SK-N-SH (cell line): ENCODE results near the gene CPN2. TPM values are rescaled to one million over a fixed set of nuclear protein-coding genes. Genes with fewer than 3 reads are reported as not detected.

Experiments
- CTCF ChIA-PET: fragments of 300-600, 350-600 bp; formaldehyde crosslinking; extraction: SDS; loops from one replicate; lab custom pipeline; 2021; lab: Yijun Ruan, JAX
- POLR2A ChIA-PET: fragments of 350-600 bp; sonication (Branson Sonifier 250); formaldehyde crosslinking; extraction: SDS; loops from one replicate; lab custom pipeline; 2020; ENCODE audit warnings: antibody characterized with exemption, inconsistent platforms; lab: Yijun Ruan, JAX
- DNase-seq: peaks from one replicate; pipeline ENCODE4 v3.0.0; 2012
- H2AFZ ChIP-seq: fragments of 200-600 bp; sonication (generic); 2 replicates; pipeline ENCODE4 v1.8.1; 2016; ENCODE audit warnings: antibody characterized with exemption, mild to moderate bottlenecking, low read depth
- H3F3A ChIP-seq: fragments of 200-600 bp; sonication (generic); replicated peaks from 2 replicates; pipeline ENCODE3; 2016; ENCODE audit warnings: antibody characterized with exemption, mild to moderate bottlenecking; ENCODE audit not compliant: insufficient read depth
- H3K27ac ChIP-seq, 2 experiments: fragments of 200-500 bp in 1 of 2; fragments of 200-600 bp in 1 of 2; sonication (Bioruptor generic) in 1 of 2; sonication (generic), shearing (Covaris generic) in 1 of 2; 2 replicates each; pipeline versions ENCODE4 v1.5.1 to v1.6.1; 2014 to 2016; ENCODE audit warnings: low read depth in 2 of 2, inconsistent platforms in 1 of 2, low read length in 1 of 2, mild to moderate bottlenecking in 1 of 2, mixed read lengths in 1 of 2
- H3K27me3 ChIP-seq: fragments of 200-600 bp; sonication (generic), shearing (Covaris generic); 2 replicates; pipeline ENCODE4 v1.6.1; 2016; ENCODE audit warnings: mixed run types; ENCODE audit not compliant: insufficient read depth
- H3K36me3 ChIP-seq, 2 experiments: fragments of 200-500 bp in 1 of 2; fragments of 200-600 bp in 1 of 2; sonication (Bioruptor generic) in 1 of 2; sonication (generic) in 1 of 2; replicated peaks in 1 of 2; 2 replicates each; pipeline versions ENCODE3 to v1.5.1; 2014 to 2016; ENCODE audit warnings: low read length in 1 of 2, mild to moderate bottlenecking in 1 of 2; ENCODE audit not compliant: insufficient read depth in 2 of 2, control insufficient read depth in 1 of 2
- H3K4me1 ChIP-seq, 2 experiments: fragments of 200-500 bp in 1 of 2; fragments of 200-600 bp in 1 of 2; sonication (Bioruptor generic) in 1 of 2; sonication (generic), shearing (Covaris generic) in 1 of 2; 2 replicates each; pipeline versions ENCODE4 v1.5.1 to v1.6.1; 2014 to 2016; ENCODE audit warnings: low read depth in 1 of 2, low read length in 1 of 2, mixed run types in 1 of 2; ENCODE audit not compliant: insufficient read depth in 2 of 2, control insufficient read depth in 1 of 2
- H3K4me2 ChIP-seq: fragments of 200-600 bp; sonication (generic), shearing (Covaris generic); 2 replicates; pipeline ENCODE4 v1.6.1; 2017; ENCODE audit warnings: mixed run types
- H3K4me3 ChIP-seq, 2 experiments: fragments of 200-500 bp in 1 of 2; fragments of 200-600 bp in 1 of 2; sonication (Bioruptor generic) in 1 of 2; sonication (generic), shearing (Covaris generic) in 1 of 2; 2 replicates each; pipeline versions ENCODE4 v1.5.1 to v1.8.1; 2014 to 2016; ENCODE audit warnings: low read depth in 2 of 2, inconsistent platforms in 1 of 2, low read length in 1 of 2, mild to moderate bottlenecking in 1 of 2, mixed read lengths in 1 of 2, moderate library complexity in 1 of 2
- H3K79me2 ChIP-seq: fragments of 200-600 bp; sonication (generic); 2 replicates; pipeline ENCODE4 v1.8.1; 2017; ENCODE audit warnings: mild to moderate bottlenecking; ENCODE audit not compliant: insufficient read depth
- H3K9ac ChIP-seq: fragments of 200-600 bp; sonication (generic); 2 replicates; pipeline ENCODE4 v1.6.1; 2017; ENCODE audit warnings: mixed run types
- H3K9me2 ChIP-seq: fragments of 200-600 bp; sonication (generic); 2 replicates; pipeline ENCODE4 v1.6.1; 2017; ENCODE audit warnings: mixed run types
- H3K9me3 ChIP-seq: fragments of 200-600 bp; sonication (generic); 2 replicates; pipeline ENCODE4 v1.6.1; 2017; ENCODE audit warnings: mixed run types, mild to moderate bottlenecking, moderate library complexity
- H4K20me1 ChIP-seq: fragments of 200-600 bp; sonication (generic); 2 replicates; pipeline ENCODE4 v1.6.1; 2017; ENCODE audit warnings: mild to moderate bottlenecking, mixed run types; ENCODE audit not compliant: insufficient read depth
- EZH2phosphoT487 ChIP-seq: fragments of 200-600 bp; sonication (generic); IDR thresholded peaks from 2 replicates; pipeline ENCODE4 v1.6.1; 2017; ENCODE audit warnings: low read depth, mixed run types, mild to moderate bottlenecking, antibody characterized with exemption, moderate library complexity, borderline replicate concordance
- GATA2 ChIP-seq: sonication (generic); formaldehyde crosslinking; IDR thresholded peaks from 2 replicates; pipeline ENCODE4 v1.5.0; 2020; ENCODE audit warnings: mild to moderate bottlenecking, missing genetic modification reagents
- JUND ChIP-seq: IDR thresholded peaks from 2 replicates; pipeline ENCODE4 v1.4.0; 2012
- RCOR1 ChIP-seq: fragments of 150-350 bp; IDR thresholded peaks from 2 replicates; pipeline ENCODE4 v1.6.1; 2017; ENCODE audit warnings: antibody characterized with exemption, low read length
- RFX5 ChIP-seq: IDR thresholded peaks from 2 replicates; pipeline ENCODE4 v1.6.1; 2012; ENCODE audit warnings: mild to moderate bottlenecking, improper control_type of control experiment, low read length
- SMC3 ChIP-seq: IDR thresholded peaks from 2 replicates; pipeline ENCODE4 v1.6.1; 2012; ENCODE audit warnings: low read depth, low read length, improper control_type of control experiment
- TCF12 ChIP-seq: IDR thresholded peaks from 2 replicates; pipeline ENCODE4 v1.4.0; 2012
- TEAD4 ChIP-seq: IDR thresholded peaks from 2 replicates; pipeline ENCODE4 v1.4.0; 2012; ENCODE audit warnings: mild to moderate bottlenecking, borderline replicate concordance; ENCODE audit not compliant: insufficient read depth
- YY1 ChIP-seq: IDR thresholded peaks from 2 replicates; pipeline ENCODE4 v1.4.0; 2012; ENCODE audit warnings: low read depth, mild to moderate bottlenecking
- WGBS: methylation state at CpG from one replicate; pipeline ENCODE4 v1.1.6; 2017; ENCODE audit warnings: low lambda C conversion rate; 5-methylcytosine and 5-hydroxymethylcytosine counted together
- polyA plus RNA-seq, 3 experiments: library from polyadenylated mRNA; depleted of rRNA; stranded (reverse); fragments of >200 nt; gene quantifications; 2 replicates each; pipeline ENCODE4 v1.2.3, GENCODE V29; 2012
- TF ChIP-seq, protein P1 (sequence below): IDR thresholded peaks from 2 replicates; pipeline ENCODE4 v1.4.0; 2012; ENCODE audit warnings: low read depth, borderline replicate concordance
- TF ChIP-seq, protein P2 (sequence below): IDR thresholded peaks from 2 replicates; pipeline ENCODE4 v1.6.1; 2012; ENCODE audit warnings: mild to moderate bottlenecking, low read depth, low read length, moderate library complexity
- TF ChIP-seq, protein P3 (sequence below): IDR thresholded peaks from 2 replicates; pipeline ENCODE4; 2012

CPN2 gene
- polyA plus RNA-seq, 1 of the 3 experiments (the other 2 are of a cell fraction): not detected

DNA sequence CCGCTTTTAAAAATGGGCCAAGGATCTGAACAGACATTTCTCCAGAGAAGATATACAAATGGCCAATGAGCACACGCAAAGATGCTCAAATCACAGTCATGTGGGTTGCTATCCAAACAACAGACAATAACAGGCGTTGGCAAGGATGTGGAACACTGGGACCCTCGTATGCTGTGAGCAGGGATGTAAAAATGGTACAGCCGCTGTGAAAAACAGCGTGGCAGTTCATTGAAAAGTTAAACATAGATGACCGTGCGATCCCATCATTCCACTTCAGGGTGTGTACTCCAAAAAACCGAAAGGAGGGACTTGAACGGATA is 25.1 kb upstream of the CPN2 start:
- CTCF ChIA-PET: interaction anchor here (2.2 kb wide), 1 partner anchor 32 kb away, joined by 13 read pairs; no protein-coding TSS in a partner anchor
- POLR2A ChIA-PET: no interaction called here

DNA sequence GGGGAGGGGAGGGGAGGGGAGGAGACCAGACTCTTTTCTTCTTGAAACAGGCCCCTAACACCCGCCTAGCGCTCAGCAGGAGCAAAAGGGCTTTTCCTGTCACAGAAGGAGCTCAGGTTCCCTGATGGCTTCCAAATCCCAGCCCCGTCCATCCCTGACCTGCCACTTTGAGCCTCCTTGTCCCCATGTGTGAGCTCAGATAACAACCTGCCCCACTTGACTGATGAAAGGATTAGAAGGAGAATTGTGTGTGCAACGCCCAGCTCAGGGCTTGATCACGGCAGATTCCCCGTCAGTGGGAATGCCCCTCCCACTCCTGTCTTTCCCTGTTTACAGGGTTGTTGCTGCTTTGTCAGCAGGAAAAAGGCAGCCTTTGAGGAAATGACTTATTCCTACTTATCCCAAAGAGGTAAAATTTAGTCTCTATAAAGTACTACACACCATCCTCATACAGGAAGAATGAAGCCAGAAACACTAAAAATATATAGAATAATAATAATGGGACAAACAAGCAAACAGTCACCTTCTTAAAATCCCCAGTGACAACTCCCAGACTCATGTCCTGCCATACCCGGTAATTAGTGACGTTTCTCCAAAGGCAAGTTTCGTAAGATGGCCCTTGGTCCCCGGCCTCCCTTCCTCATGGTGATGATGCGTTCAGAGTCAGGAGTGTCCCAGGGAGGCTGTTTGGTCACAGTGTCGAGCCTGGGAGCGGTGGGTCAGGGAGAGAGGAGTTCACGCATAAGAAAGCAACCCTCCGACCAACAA is 24.5 kb upstream of the CPN2 start:
- no peak overlapping the region for H3K9ac ChIP-seq
- H3K4me1 ChIP-seq: peaks cover 0 to 2% of the 10 kb centered on the region in 2 experiments; a peak in 1 of 4 replicates
- POLR2A ChIA-PET: no interaction called here
- H3K4me3 ChIP-seq: no peak overlapping the region
- H3F3A ChIP-seq: no peaks in the 10 kb centered on the region
- no peak overlapping the region for H3K4me2 ChIP-seq
- no peaks in the 10 kb centered on the region for H3K79me2 ChIP-seq
- no peaks in the 10 kb centered on the region for H4K20me1 ChIP-seq
- CTCF ChIA-PET: interaction anchor here (1.2 kb wide), 1 partner anchor 30 kb away, joined by 5 read pairs; no protein-coding TSS in a partner anchor
- no peaks in the 10 kb centered on the region for H3K36me3 ChIP-seq
- 79% methylated on average over 13 of the region's 15 CpGs for WGBS
- H3K27me3 ChIP-seq: no peaks in the 10 kb centered on the region; the same call in 1 of the 2 replicates
- H3K9me2 ChIP-seq: no peaks in the 10 kb centered on the region
- no peak for DNase-seq
- no peaks in the 10 kb centered on the region for H3K9me3 ChIP-seq
- no peak overlapping the region for H2AFZ ChIP-seq
- TF ChIP-seq, protein P1, sequence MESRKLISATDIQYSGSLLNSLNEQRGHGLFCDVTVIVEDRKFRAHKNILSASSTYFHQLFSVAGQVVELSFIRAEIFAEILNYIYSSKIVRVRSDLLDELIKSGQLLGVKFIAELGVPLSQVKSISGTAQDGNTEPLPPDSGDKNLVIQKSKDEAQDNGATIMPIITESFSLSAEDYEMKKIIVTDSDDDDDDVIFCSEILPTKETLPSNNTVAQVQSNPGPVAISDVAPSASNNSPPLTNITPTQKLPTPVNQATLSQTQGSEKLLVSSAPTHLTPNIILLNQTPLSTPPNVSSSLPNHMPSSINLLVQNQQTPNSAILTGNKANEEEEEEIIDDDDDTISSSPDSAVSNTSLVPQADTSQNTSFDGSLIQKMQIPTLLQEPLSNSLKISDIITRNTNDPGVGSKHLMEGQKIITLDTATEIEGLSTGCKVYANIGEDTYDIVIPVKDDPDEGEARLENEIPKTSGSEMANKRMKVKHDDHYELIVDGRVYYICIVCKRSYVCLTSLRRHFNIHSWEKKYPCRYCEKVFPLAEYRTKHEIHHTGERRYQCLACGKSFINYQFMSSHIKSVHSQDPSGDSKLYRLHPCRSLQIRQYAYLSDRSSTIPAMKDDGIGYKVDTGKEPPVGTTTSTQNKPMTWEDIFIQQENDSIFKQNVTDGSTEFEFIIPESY: no peak
- no peak for TF ChIP-seq SMC3
- no peak for TF ChIP-seq TEAD4
- no peak overlapping the region for H3K27ac ChIP-seq

More for the DNA sequence above, 25.1 kb upstream of the CPN2 start:
- H3K36me3 ChIP-seq: no peaks in the 10 kb centered on the region
- H3K4me2 ChIP-seq: no peak overlapping the region
- peaks cover 0 to 2% of the 10 kb centered on the region in 2 experiments; a peak in 1 of 4 replicates for H3K4me1 ChIP-seq
- TF ChIP-seq RFX5 (no peak), RCOR1 (no peak), GATA2 (CRISPR knock-in tag) (no peak), EZH2phosphoT487 (no peak), TCF12 (no peak), JUND (no peak), YY1 (no peak)
- TF ChIP-seq, protein P2, sequence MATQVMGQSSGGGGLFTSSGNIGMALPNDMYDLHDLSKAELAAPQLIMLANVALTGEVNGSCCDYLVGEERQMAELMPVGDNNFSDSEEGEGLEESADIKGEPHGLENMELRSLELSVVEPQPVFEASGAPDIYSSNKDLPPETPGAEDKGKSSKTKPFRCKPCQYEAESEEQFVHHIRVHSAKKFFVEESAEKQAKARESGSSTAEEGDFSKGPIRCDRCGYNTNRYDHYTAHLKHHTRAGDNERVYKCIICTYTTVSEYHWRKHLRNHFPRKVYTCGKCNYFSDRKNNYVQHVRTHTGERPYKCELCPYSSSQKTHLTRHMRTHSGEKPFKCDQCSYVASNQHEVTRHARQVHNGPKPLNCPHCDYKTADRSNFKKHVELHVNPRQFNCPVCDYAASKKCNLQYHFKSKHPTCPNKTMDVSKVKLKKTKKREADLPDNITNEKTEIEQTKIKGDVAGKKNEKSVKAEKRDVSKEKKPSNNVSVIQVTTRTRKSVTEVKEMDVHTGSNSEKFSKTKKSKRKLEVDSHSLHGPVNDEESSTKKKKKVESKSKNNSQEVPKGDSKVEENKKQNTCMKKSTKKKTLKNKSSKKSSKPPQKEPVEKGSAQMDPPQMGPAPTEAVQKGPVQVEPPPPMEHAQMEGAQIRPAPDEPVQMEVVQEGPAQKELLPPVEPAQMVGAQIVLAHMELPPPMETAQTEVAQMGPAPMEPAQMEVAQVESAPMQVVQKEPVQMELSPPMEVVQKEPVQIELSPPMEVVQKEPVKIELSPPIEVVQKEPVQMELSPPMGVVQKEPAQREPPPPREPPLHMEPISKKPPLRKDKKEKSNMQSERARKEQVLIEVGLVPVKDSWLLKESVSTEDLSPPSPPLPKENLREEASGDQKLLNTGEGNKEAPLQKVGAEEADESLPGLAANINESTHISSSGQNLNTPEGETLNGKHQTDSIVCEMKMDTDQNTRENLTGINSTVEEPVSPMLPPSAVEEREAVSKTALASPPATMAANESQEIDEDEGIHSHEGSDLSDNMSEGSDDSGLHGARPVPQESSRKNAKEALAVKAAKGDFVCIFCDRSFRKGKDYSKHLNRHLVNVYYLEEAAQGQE: no peak
- TF ChIP-seq, protein P3, sequence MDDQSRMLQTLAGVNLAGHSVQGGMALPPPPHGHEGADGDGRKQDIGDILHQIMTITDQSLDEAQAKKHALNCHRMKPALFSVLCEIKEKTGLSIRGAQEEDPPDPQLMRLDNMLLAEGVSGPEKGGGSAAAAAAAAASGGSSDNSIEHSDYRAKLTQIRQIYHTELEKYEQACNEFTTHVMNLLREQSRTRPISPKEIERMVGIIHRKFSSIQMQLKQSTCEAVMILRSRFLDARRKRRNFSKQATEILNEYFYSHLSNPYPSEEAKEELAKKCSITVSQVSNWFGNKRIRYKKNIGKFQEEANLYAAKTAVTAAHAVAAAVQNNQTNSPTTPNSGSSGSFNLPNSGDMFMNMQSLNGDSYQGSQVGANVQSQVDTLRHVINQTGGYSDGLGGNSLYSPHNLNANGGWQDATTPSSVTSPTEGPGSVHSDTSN: no peak
- no peaks in the 10 kb centered on the region for H3K9me3 ChIP-seq
- H4K20me1 ChIP-seq: no peaks in the 10 kb centered on the region
- H3K27me3 ChIP-seq: no peaks in the 10 kb centered on the region; the same call in 1 of the 2 replicates
- no peaks in the 10 kb centered on the region for H3F3A ChIP-seq
- H3K9ac ChIP-seq: no peak overlapping the region
- H3K4me3 ChIP-seq: no peak overlapping the region
- H3K79me2 ChIP-seq: no peaks in the 10 kb centered on the region
- no peak overlapping the region for H3K27ac ChIP-seq
- no peak overlapping the region for H2AFZ ChIP-seq
- no peaks in the 10 kb centered on the region for H3K9me2 ChIP-seq
- WGBS: 92% methylated on average over 10 of the region's 10 CpGs
- DNase-seq: no peak
